GM18951 (cell line): ENCODE results near the gene DDIAS.

Experiments
- POLR2A ChIP-seq: IDR thresholded peaks from 4 replicates; pipeline ENCODE4 v1.6.1; 2011; ENCODE audit warnings: mild to moderate bottlenecking; ENCODE audit not compliant: insufficient read length, insufficient read depth; ENCODE audit errors: extremely low read depth
- in situ Hi-C: fragments of 300-500 bp; cut with MboI; formaldehyde crosslinking; loops from one replicate; pipeline ENCODE4 v1.12.0; 2022; ENCODE audit warnings: low sequenced_read_pairs, mixed read lengths, inconsistent platforms; ENCODE audit not compliant: unreplicated experiment

Gene DDIAS

DNA sequence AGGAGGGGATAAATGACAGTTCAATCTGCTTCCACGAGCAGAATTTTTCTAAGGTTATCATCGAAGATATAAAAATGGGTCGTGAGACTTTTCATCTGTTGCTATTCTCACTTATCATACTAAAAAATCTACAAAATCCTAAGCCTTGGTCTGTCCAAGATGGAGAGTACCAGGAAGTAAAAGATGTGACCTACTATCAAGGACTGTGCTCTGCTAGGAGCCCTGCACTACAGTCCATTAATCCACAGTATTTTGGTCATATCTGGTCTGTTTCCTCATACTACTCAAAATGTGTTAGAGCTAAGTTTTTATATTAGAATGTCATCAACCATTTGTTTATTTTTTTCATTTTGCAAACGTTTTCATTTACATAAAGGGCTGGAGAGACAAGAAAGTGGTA lies 79.4 kb downstream of the DDIAS start:
- in situ Hi-C loops = no loop called here
- no peak for TF ChIP-seq POLR2A

DNA sequence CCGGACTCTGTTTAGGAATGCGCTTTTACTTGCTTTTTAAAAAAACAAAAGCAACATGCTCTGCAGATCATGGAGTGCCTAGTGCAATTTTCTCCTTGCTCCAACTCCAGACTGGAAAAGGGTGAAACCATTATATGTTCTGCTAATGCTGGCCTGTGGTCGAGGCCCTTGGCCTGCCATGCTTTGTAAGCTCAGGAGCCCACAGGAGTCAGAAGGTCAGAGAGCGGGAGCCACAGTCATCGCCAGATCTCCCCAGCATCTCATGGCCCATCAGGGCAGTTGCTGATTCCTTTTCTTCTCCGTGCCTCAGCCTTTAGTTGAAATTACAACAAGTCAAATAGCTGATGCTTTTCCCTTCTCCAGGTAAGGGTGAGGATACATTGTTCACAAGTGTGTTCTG lies 80.3 kb downstream of the DDIAS start:
- in situ Hi-C loops = no loop called here
- no peak for TF ChIP-seq POLR2A
